ENCODE results near the gene BLOC1S2. TPM values are rescaled to one million over a fixed set of nuclear protein-coding genes. Genes with fewer than 3 reads are reported as not detected.
"Not testable (repeated sequence)": the region's sequence is repeated elsewhere in the genome, so short reads cannot be mapped to it uniquely, and the experiment has no call there.

The BLOC1S2 gene
- polyA plus RNA-seq, 1 of the 3 experiments (the other 2 are of a cell fraction), result 30.4 TPM

DNA sequence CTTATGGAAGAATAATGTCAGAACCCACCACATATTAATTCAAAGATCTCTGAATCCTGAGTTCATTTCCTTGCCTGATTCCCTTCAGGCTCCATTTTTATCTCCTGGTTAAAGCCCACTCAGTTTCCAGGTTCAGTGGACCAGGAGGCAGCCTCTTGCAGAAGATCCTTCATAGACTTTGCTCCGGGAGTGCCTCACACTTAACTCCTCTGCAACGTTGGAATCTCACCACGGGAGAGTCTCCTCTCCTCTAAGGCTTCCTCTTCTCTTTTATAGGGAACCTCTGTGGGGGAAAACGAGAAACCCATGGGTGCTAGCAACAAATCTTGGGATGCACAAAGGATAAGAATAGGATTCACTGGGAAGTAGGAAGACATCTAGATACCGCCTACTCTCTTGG is 1.7 kb upstream of the BLOC1S2 start (continued):
- TF ChIP-seq GABPA (IDR thresholded peaks at IDR 0.05; ENCODE audit: low read depth) (no peak), CHD2 (IDR thresholded peaks at IDR 0.05; ENCODE audit: low read length, partially characterized antibody) (no peak)

DNA sequence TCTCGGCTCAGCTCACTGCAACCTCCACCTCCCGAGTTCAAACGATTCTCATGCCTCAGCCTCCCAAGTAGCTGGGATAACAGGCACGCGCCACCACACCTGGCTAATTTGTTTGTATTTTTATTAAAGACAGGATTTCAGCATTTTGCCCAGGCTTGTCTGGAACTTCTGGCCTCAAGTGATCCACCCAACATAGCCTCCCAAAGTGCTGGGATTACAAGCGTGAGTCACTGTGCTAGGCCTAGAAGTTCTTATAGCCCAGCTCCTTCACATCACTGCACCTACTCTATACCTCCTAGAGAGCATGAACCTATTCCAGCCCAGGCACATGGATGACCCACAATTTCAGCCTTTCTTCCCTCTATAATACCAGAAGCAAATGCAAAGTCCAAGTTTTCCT is 1.3 kb upstream of the BLOC1S2 start:
- ChIA-PET POLR2A (no interaction called here), CTCF (no interaction called here)
- no peaks in the 10 kb centered on the region for H3K9me3 ChIP-seq
- TF ChIP-seq FOXJ3 (CRISPR knock-in tag; IDR thresholded peaks at IDR 0.05), result no peak
- TF ChIP-seq, protein P1, sequence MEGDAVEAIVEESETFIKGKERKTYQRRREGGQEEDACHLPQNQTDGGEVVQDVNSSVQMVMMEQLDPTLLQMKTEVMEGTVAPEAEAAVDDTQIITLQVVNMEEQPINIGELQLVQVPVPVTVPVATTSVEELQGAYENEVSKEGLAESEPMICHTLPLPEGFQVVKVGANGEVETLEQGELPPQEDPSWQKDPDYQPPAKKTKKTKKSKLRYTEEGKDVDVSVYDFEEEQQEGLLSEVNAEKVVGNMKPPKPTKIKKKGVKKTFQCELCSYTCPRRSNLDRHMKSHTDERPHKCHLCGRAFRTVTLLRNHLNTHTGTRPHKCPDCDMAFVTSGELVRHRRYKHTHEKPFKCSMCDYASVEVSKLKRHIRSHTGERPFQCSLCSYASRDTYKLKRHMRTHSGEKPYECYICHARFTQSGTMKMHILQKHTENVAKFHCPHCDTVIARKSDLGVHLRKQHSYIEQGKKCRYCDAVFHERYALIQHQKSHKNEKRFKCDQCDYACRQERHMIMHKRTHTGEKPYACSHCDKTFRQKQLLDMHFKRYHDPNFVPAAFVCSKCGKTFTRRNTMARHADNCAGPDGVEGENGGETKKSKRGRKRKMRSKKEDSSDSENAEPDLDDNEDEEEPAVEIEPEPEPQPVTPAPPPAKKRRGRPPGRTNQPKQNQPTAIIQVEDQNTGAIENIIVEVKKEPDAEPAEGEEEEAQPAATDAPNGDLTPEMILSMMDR (IDR thresholded peaks at IDR 0.05), result no peak
- TF ChIP-seq EZH2phosphoT487 (IDR thresholded peaks at IDR 0.05; ENCODE audit: borderline replicate concordance, low read depth), result no peak
- no peak for TF ChIP-seq NRF1 (IDR thresholded peaks at IDR 0.05; ENCODE audit: low read depth, low read length)
- TF ChIP-seq TCF12 (IDR thresholded peaks at IDR 0.05), result no peak
- peaks cover 12% of the 10 kb centered on the region; the same call in 1 of the 2 replicates for H4K20me1 ChIP-seq (ENCODE audit: insufficient read depth)
- H3K4me1 ChIP-seq (ENCODE audit: control insufficient read depth in 1 of 2, insufficient read depth in 2 of 2, low read depth in 1 of 2, low read length in 1 of 2), result peaks cover 5 to 8% of the 10 kb centered on the region in 2 experiments; a peak in 3 of 4 replicates
- H3F3A ChIP-seq (replicated peaks; ENCODE audit: insufficient read depth), result peaks cover 10% of the 10 kb centered on the region
- DNase-seq, result no peak
- H2AFZ ChIP-seq (ENCODE audit: low read depth), result no peak overlapping the region
- no peak overlapping the region for H3K4me3 ChIP-seq (ENCODE audit: low read depth in 2 of 2, low read length in 1 of 2)
- H3K36me3 ChIP-seq (replicated peaks in 1 of 2; ENCODE audit: control insufficient read depth in 1 of 2, insufficient read depth in 2 of 2, low read length in 1 of 2), result peaks cover 3 to 10% of the 10 kb centered on the region in 2 experiments
- H3K9ac ChIP-seq, result no peak overlapping the region
- H3K9me2 ChIP-seq, result no peaks in the 10 kb centered on the region
- H3K27me3 ChIP-seq (ENCODE audit: insufficient read depth), result peaks cover 27% of the 10 kb centered on the region; the same call in 1 of the 2 replicates
- H3K4me2 ChIP-seq, result no peak overlapping the region
- no peak overlapping the region for H3K27ac ChIP-seq (ENCODE audit: low read depth in 2 of 2, low read length in 1 of 2)
- peaks cover 34% of the 10 kb centered on the region for H3K79me2 ChIP-seq (ENCODE audit: insufficient read depth)
- 97% methylated on average over 6 of the region's 6 CpGs for WGBS (ENCODE audit: low lambda C conversion rate)

DNA sequence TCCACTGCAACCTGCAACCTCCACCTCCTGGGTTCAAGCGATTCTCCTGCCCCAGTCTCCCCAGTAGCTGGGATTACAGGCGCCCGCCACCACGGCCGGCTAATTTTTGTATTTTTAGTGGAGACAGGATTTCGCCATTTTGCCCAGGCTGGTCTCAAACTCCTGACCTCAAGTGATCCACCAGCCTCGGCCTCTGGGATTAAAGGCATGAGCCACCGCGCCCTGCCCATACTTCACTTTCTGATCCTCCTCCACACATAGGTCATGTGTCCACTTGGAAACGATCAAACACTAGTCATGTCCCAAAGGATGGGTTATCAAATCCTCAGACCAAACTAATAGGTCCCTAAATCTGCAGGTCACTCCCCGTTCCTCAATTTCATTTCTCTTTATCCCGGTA is 1.2 kb downstream of the BLOC1S2 start:
- Histone ChIP-seq H4K20me1 (ENCODE audit: insufficient read depth) (peaks cover 22% of the 10 kb centered on the region; the same call in 1 of the 2 replicates), H3K36me3 (replicated peaks in 1 of 2; ENCODE audit: control insufficient read depth in 1 of 2, insufficient read depth in 2 of 2, low read length in 1 of 2) (peaks cover 19 to 24% of the 10 kb centered on the region in 2 experiments), H3K4me3 (ENCODE audit: low read depth in 2 of 2, low read length in 1 of 2) (peak overlapping the region; percentile 66 to 94), H3K79me2 (ENCODE audit: insufficient read depth) (peaks cover 56% of the 10 kb centered on the region), H3K27ac (ENCODE audit: low read depth in 2 of 2, low read length in 1 of 2) (peak overlapping the region; percentile 81 to 85), H3K4me2 (peak overlapping the region; percentile 86), H3K9ac (peak overlapping the region; percentile 74), H3F3A (replicated peaks; ENCODE audit: insufficient read depth) (peaks cover 16% of the 10 kb centered on the region)
- not testable (repeated sequence) for H3K27me3 ChIP-seq (ENCODE audit: insufficient read depth); H3K4me1 ChIP-seq (ENCODE audit: control insufficient read depth in 1 of 2, insufficient read depth in 2 of 2, low read depth in 1 of 2, low read length in 1 of 2); H3K9me3 ChIP-seq; DNase-seq; H3K9me2 ChIP-seq; H2AFZ ChIP-seq (ENCODE audit: low read depth)
- POLR2A ChIA-PET, result interaction anchor here (1.0 to 2.2 kb wide), 2 partner anchors 13 to 61 kb away, joined by 3 to 6 read pairs; partner anchors contain the start of gene SCD
- 82% methylated on average over 12 of the region's 12 CpGs for WGBS (ENCODE audit: low lambda C conversion rate)
- CTCF ChIA-PET, result interaction anchor here (0.9 to 1.5 kb wide), 4 partner anchors 10 to 197 kb away, joined by 3 to 4 read pairs (median 3); no protein-coding TSS in a partner anchor

DNA sequence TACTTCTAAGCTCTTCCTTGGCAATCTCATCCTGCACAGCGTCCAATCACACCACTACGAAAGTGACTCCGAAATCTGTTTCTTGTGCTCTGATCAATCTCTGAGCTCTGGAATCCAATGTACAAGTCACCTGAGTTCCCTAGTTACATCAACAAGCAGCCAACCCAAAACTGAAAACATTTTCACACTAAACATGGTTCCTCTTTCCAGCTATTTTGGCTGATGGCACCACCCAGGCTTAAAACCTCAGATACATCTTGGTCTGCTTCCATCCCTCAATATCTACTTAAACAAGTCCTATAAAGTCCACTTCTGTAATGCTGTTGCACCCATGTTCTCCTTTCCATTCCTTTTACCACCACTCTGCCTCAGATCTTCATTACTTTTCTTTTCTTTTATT is 3.6 kb downstream of the BLOC1S2 start:
- Histone ChIP-seq H3K4me1 (ENCODE audit: control insufficient read depth in 1 of 2, insufficient read depth in 2 of 2, low read depth in 1 of 2, low read length in 1 of 2) (peaks cover 5 to 8% of the 10 kb centered on the region in 2 experiments; a peak in 3 of 4 replicates), H3K36me3 (replicated peaks in 1 of 2; ENCODE audit: control insufficient read depth in 1 of 2, insufficient read depth in 2 of 2, low read length in 1 of 2) (peaks cover 33 to 38% of the 10 kb centered on the region in 2 experiments), H3K9me3 (no peaks in the 10 kb centered on the region), H3K27me3 (ENCODE audit: insufficient read depth) (no peaks in the 10 kb centered on the region), H3K79me2 (ENCODE audit: insufficient read depth) (peaks cover 71% of the 10 kb centered on the region), H3K4me2 (no peak overlapping the region), H4K20me1 (ENCODE audit: insufficient read depth) (peaks cover 22% of the 10 kb centered on the region; the same call in 1 of the 2 replicates), H3K9me2 (no peaks in the 10 kb centered on the region), H3K4me3 (ENCODE audit: low read depth in 2 of 2, low read length in 1 of 2) (no peak overlapping the region), H3K27ac (ENCODE audit: low read depth in 2 of 2, low read length in 1 of 2) (no peak overlapping the region), H3K9ac (no peak overlapping the region), H2AFZ (ENCODE audit: low read depth) (no peak overlapping the region), H3F3A (replicated peaks; ENCODE audit: insufficient read depth) (peaks cover 19% of the 10 kb centered on the region)
- ChIA-PET CTCF (interaction anchor here (1.6 kb wide), 1 partner anchor 200 kb away, joined by 3 read pairs; no protein-coding TSS in a partner anchor), POLR2A (no interaction called here)
- no peak for DNase-seq
- WGBS (ENCODE audit: low lambda C conversion rate), result 96% methylated on average over 3 of the region's 3 CpGs
- TF ChIP-seq NFIC (IDR thresholded peaks at IDR 0.05; ENCODE audit: borderline replicate concordance) (no peak), CHD2 (IDR thresholded peaks at IDR 0.05; ENCODE audit: low read length, partially characterized antibody) (no peak), MEF2A (IDR thresholded peaks at IDR 0.05; ENCODE audit: borderline replicate concordance, low read depth) (no peak), RAD21 (IDR thresholded peaks at IDR 0.05; ENCODE audit: low read length) (no peak), SMC3 (IDR thresholded peaks at IDR 0.05; ENCODE audit: low read depth, low read length) (no peak), RXRA (IDR thresholded peaks at IDR 0.05; ENCODE audit: borderline replicate concordance, low read depth) (no peak), NRF1 (IDR thresholded peaks at IDR 0.05; ENCODE audit: low read depth, low read length) (no peak)
- TF ChIP-seq, protein P2, sequence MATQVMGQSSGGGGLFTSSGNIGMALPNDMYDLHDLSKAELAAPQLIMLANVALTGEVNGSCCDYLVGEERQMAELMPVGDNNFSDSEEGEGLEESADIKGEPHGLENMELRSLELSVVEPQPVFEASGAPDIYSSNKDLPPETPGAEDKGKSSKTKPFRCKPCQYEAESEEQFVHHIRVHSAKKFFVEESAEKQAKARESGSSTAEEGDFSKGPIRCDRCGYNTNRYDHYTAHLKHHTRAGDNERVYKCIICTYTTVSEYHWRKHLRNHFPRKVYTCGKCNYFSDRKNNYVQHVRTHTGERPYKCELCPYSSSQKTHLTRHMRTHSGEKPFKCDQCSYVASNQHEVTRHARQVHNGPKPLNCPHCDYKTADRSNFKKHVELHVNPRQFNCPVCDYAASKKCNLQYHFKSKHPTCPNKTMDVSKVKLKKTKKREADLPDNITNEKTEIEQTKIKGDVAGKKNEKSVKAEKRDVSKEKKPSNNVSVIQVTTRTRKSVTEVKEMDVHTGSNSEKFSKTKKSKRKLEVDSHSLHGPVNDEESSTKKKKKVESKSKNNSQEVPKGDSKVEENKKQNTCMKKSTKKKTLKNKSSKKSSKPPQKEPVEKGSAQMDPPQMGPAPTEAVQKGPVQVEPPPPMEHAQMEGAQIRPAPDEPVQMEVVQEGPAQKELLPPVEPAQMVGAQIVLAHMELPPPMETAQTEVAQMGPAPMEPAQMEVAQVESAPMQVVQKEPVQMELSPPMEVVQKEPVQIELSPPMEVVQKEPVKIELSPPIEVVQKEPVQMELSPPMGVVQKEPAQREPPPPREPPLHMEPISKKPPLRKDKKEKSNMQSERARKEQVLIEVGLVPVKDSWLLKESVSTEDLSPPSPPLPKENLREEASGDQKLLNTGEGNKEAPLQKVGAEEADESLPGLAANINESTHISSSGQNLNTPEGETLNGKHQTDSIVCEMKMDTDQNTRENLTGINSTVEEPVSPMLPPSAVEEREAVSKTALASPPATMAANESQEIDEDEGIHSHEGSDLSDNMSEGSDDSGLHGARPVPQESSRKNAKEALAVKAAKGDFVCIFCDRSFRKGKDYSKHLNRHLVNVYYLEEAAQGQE (IDR thresholded peaks at IDR 0.05; ENCODE audit: low read depth, low read length), result no peak
